Choroid plexus epithelial cell (primary cell): ENCODE results near the gene C16orf86.

Source experiments
- DNase-seq: peaks from one replicate; pipeline ENCODE4 v3.0.0-alpha.2; 2010; ENCODE audit warnings: low read depth
- H3K4me3 ChIP-seq: 2 replicates; pipeline ENCODE4 v1.5.1; 2011; ENCODE audit warnings: low read depth, mild to moderate bottlenecking, control low read depth, low read length, moderate library complexity
- TF ChIP-seq, protein P1 (sequence below): conservative IDR thresholded peaks from 2 replicates; pipeline ENCODE4 v1.5.1; 2011; ENCODE audit warnings: low read depth, mild to moderate bottlenecking, control low read depth, inconsistent platforms, low read length, moderate library complexity

C16orf86 gene

GRCh38 chr16:67653789-67654402, 12.7 kb upstream of the C16orf86 start:
- TF ChIP-seq, protein P1, sequence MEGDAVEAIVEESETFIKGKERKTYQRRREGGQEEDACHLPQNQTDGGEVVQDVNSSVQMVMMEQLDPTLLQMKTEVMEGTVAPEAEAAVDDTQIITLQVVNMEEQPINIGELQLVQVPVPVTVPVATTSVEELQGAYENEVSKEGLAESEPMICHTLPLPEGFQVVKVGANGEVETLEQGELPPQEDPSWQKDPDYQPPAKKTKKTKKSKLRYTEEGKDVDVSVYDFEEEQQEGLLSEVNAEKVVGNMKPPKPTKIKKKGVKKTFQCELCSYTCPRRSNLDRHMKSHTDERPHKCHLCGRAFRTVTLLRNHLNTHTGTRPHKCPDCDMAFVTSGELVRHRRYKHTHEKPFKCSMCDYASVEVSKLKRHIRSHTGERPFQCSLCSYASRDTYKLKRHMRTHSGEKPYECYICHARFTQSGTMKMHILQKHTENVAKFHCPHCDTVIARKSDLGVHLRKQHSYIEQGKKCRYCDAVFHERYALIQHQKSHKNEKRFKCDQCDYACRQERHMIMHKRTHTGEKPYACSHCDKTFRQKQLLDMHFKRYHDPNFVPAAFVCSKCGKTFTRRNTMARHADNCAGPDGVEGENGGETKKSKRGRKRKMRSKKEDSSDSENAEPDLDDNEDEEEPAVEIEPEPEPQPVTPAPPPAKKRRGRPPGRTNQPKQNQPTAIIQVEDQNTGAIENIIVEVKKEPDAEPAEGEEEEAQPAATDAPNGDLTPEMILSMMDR: no peak
- no peak for DNase-seq
- peak overlapping the region; percentile 49 for H3K4me3 ChIP-seq

DNA sequence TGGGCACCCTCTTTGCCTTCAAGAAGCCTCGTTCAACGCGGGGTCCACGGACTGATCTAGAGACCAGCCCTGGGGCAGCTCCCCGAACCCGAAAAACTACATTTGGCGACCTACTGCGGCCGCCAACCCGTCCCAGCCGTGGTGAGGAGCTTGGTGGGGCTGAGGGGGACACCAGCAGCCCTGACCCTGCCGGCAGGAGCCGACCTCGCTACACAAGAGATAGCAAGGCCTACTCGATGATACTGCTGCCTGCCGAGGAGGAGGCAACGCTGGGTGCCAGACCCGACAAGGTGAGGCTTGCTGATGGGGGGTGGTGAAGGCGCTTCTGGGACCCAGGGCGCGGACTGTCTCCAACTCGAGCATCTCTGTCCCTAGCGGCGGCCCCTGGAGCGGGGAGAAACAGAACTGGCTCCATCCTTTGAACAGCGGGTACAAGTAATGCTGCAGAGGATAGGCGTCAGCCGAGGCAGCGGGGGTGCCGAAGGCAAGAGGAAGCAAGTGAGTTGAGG, 12.2 kb upstream of the C16orf86 start:
- TF ChIP-seq, protein P1: no peak
- DNase-seq: no peak
- H3K4me3 ChIP-seq: no peak overlapping the region

GRCh38 chr16:67655363-67655762, 11.3 kb upstream of the C16orf86 start:
- TF ChIP-seq, protein P1: no peak
- no peak overlapping the region for H3K4me3 ChIP-seq
- no peak for DNase-seq

DNA sequence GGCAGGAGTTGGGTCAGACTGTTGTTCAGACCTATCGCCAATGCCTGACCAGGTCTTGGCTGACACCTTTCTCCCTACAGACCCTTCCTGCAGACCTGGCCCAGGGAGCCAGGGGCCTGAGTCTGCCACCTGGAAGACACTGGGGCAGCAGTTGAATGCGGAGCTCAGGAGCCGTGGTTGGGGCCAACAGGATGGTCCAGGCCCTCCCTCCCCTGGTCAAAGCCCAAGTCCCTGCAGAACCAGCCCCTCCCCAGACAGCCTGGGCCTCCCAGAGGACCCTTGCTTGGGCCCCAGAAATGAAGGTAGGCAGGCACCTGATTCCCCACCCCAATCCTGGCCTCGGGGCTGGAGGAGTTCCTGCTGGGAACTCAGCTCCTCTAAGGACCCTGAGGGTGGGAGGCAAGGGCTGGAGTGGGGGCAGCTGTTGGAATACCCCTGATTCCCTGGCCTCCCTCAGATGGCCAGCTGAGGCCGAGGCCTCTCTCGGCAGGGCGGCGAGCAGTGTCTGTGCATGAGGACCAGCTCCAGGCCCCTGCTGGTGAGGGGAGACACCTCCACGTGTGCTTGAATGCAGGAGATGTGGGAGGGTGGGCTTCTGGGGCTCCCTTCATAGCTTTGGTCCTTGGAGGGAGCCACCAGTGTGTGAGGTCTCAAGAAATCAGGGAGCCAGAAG, 10.1 kb upstream of the C16orf86 start:
- no peak for DNase-seq
- TF ChIP-seq, protein P1: no peak
- no peak overlapping the region for H3K4me3 ChIP-seq

DNA sequence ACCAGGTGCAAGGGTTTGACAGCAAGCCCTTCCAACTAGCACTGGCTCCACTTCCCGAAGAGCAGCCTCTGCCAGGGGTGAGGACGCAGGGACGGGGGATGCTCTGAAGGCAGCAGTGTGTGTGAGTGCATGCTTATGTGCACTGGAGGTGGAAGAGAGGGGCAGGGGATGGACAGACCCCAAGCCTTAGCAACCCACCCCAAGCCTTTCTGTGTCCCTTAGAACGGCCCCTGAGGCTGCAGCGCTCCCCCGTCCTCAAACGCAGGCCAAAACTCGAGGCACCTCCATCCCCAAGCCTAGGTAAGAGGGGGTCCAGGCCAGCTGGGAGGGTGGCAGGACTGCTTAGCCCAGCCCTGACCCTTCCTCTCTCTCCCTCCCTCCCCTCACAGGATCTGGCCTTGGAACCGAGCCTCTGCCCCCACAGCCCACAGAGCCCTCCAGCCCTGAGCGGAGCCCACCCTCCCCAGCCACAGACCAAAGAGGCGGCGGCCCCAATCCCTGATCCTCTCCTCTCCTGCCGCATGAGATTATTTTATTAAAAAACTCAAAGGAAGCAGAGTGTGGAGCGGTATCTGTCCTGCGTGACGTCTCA, 9.5 kb upstream of the C16orf86 start:
- no peak overlapping the region for H3K4me3 ChIP-seq
- no peak for DNase-seq
- TF ChIP-seq, protein P1: no peak

DNA sequence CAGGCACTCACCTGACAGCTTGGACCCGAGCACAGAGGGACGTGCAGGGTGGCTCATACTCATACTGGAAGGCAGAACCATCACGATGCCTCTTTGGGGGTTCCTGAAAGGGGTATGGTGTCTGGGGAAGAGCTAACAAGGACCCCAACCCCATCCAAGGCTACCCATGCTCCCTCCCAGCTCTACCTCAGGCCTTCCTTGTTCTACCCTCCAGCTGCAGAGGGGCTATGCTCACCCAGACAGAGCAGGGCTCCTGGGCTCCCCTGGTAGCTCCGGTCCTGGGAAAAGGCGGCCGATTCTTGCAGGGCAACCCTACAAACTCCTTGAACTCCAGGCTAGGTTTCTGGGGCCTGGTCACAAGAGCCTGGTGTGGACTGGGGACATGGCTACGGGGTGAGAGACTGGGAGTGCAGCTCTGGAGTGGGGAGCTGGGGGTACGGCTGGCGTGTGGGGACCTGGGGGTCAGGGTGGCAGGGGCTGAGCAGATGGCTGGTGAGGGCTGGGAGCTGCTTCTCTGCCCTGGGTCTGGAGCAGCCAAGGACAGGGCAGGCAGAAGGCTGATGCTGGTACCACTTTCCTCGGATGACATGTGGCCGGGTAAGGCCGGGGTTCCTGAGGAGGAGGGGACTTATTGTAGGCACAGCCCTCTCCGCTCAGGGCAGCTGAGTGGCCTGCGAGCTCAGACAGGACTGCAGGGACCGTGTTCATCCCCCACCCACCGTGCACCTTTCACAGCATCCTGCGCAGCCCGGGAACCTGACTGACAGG, 8.7 kb upstream of the C16orf86 start:
- H3K4me3 ChIP-seq: no peak overlapping the region
- TF ChIP-seq, protein P1: no peak
- DNase-seq: no peak
